H9 (cell line): Measurements from ENCODE around the gene AIMP2. TPM values are rescaled to one million over a fixed set of nuclear protein-coding genes. Genes with fewer than 3 reads are reported as not detected.
A peak's percentile ranks its signal among the peaks of the same experiment; 100 is the strongest.
"Not testable (repeated sequence)": the region's sequence is repeated elsewhere in the genome, so short reads cannot be mapped to it uniquely, and the experiment has no call there.

ENCODE experiments used
- DNase-seq: peaks from one replicate; pipeline ENCODE4 v3.0.0-alpha.2; 2017
- H2AFZ ChIP-seq: one replicate; pipeline ENCODE4 v1.6.1; 2013; ENCODE audit warnings: mild to moderate bottlenecking, low read length, control low read depth, moderate library complexity
- H2AK5ac ChIP-seq: 2 replicates; pipeline ENCODE4 v1.6.1; 2013; ENCODE audit warnings: low read length, control low read depth, mixed read lengths; ENCODE audit not compliant: insufficient read length
- H2BK120ac ChIP-seq: one replicate; pipeline ENCODE4 v1.6.1; 2013; ENCODE audit warnings: low read depth, mild to moderate bottlenecking, low read length, control low read depth, inconsistent platforms; ENCODE audit not compliant: poor library complexity, severe bottlenecking
- H2BK12ac ChIP-seq: 2 replicates; pipeline ENCODE4 v1.6.1; 2013; ENCODE audit warnings: low read length, control low read depth, mixed read lengths, low read depth; ENCODE audit not compliant: insufficient read length
- H2BK15ac ChIP-seq: 2 replicates; pipeline ENCODE4 v1.6.1; 2013; ENCODE audit warnings: low read depth, low read length, control low read depth
- H2BK20ac ChIP-seq: one replicate; pipeline ENCODE4 v1.6.1; 2013; ENCODE audit warnings: low read depth, mild to moderate bottlenecking, low read length, control low read depth, inconsistent platforms; ENCODE audit not compliant: poor library complexity, severe bottlenecking
- H2BK5ac ChIP-seq: 2 replicates; pipeline ENCODE4 v1.6.1; 2013; ENCODE audit warnings: low read length, control low read depth, mixed read lengths; ENCODE audit not compliant: insufficient read length
- H3K14ac ChIP-seq: 2 replicates; pipeline ENCODE4 v1.6.1; 2013; ENCODE audit warnings: low read length, control low read depth; ENCODE audit not compliant: insufficient read depth
- H3K18ac ChIP-seq: 2 replicates; pipeline ENCODE4 v1.6.1; 2013; ENCODE audit warnings: low read depth, mild to moderate bottlenecking, mixed read lengths, low read length, control low read depth; ENCODE audit not compliant: insufficient read length
- H3K23ac ChIP-seq: 2 replicates; pipeline ENCODE4 v1.6.1; 2013; ENCODE audit warnings: low read length, control low read depth, mixed read lengths, low read depth; ENCODE audit not compliant: insufficient read length
- H3K23me2 ChIP-seq: 2 replicates; pipeline ENCODE4 v1.6.1; 2013; ENCODE audit warnings: low read depth, mild to moderate bottlenecking, mixed read lengths, low read length, control low read depth; ENCODE audit not compliant: insufficient read length, poor library complexity, severe bottlenecking
- H3K27ac ChIP-seq: 2 replicates; pipeline ENCODE4 v1.5.1; 2013; ENCODE audit warnings: low read length, control low read depth, mixed read lengths, low read depth; ENCODE audit not compliant: insufficient read length
- H3K27me3 ChIP-seq: 2 replicates; pipeline ENCODE4 v1.6.1; 2013; ENCODE audit warnings: low read length, control low read depth, inconsistent platforms; ENCODE audit not compliant: insufficient read depth
- H3K4ac ChIP-seq: 2 replicates; pipeline ENCODE4 v1.6.1; 2013; ENCODE audit warnings: low read depth, mild to moderate bottlenecking, control low read depth, inconsistent platforms, low read length, moderate library complexity
- H3K4me1 ChIP-seq: 2 replicates; pipeline ENCODE4 v1.6.1; 2013; ENCODE audit warnings: low read length, control low read depth, inconsistent platforms; ENCODE audit not compliant: insufficient read depth
- H3K4me2 ChIP-seq: 2 replicates; pipeline ENCODE4 v1.6.1; 2013; ENCODE audit warnings: low read length, control low read depth, mixed read lengths; ENCODE audit not compliant: insufficient read length, insufficient read depth
- H3K56ac ChIP-seq: 2 replicates; pipeline ENCODE4 v1.6.1; 2013; ENCODE audit warnings: low read depth, mild to moderate bottlenecking, mixed read lengths, low read length, control low read depth; ENCODE audit not compliant: insufficient read length
- H3K79me1 ChIP-seq: 2 replicates; pipeline ENCODE4 v1.6.1; 2013; ENCODE audit warnings: low read depth, mild to moderate bottlenecking, moderate library complexity, low read length, control low read depth, inconsistent platforms; ENCODE audit not compliant: insufficient read depth, poor library complexity, severe bottlenecking
- H3K79me2 ChIP-seq: 2 replicates; pipeline ENCODE4 v1.6.1; 2013; ENCODE audit warnings: low read length, control low read depth, inconsistent platforms; ENCODE audit not compliant: insufficient read depth
- H3K9ac ChIP-seq: 2 replicates; pipeline ENCODE4 v1.6.1; 2013; ENCODE audit warnings: low read length, control low read depth, mixed read lengths; ENCODE audit not compliant: insufficient read length; ENCODE audit errors: extremely low read depth
- H3K9me3 ChIP-seq: one replicate; pipeline ENCODE4 v1.6.1; 2013; ENCODE audit warnings: low read depth, low read length, inconsistent platforms; ENCODE audit not compliant: control insufficient read depth
- H3T11ph ChIP-seq: one replicate; pipeline ENCODE4 v1.6.1; 2013; ENCODE audit warnings: mild to moderate bottlenecking, low read length, control low read depth, inconsistent platforms
- H4K20me1 ChIP-seq: one replicate; pipeline ENCODE4 v1.6.1; 2013; ENCODE audit not compliant: control insufficient read depth, insufficient read length, insufficient read depth
- H4K5ac ChIP-seq: 2 replicates; pipeline ENCODE4 v1.6.1; 2013; ENCODE audit warnings: low read depth, mild to moderate bottlenecking, mixed read lengths, low read length, control low read depth; ENCODE audit not compliant: insufficient read length
- H4K8ac ChIP-seq: replicated peaks from 2 replicates; pipeline ENCODE4 v1.6.1; 2013; ENCODE audit warnings: low read length, control low read depth, mixed read lengths, low read depth; ENCODE audit not compliant: insufficient read length
- H4K91ac ChIP-seq: 2 replicates; pipeline ENCODE4 v1.6.1; 2013; ENCODE audit warnings: low read depth, mild to moderate bottlenecking, moderate library complexity, mixed read lengths, low read length, control low read depth; ENCODE audit not compliant: insufficient read length
- H3K27ac Mint-ChIP-seq, 3 experiments: 2 replicates in 2 of 3; 3 replicates in 1 of 3; pipeline ENCODE4 v1.8.0; 2020 to 2021; ENCODE audit warnings: mixed read lengths in 3 of 3, mild to moderate bottlenecking in 1 of 3, moderate library complexity in 1 of 3
- H3K27me3 Mint-ChIP-seq: 2 replicates; pipeline ENCODE4 v1.8.0; 2021; ENCODE audit warnings: low read depth, mild to moderate bottlenecking, moderate library complexity, mixed read lengths
- H3K36me3 Mint-ChIP-seq, 3 experiments: 2 replicates in 2 of 3; 3 replicates in 1 of 3; pipeline ENCODE4 v1.8.0; 2020 to 2021; ENCODE audit warnings: low read depth in 3 of 3, mixed read lengths in 3 of 3; ENCODE audit not compliant: insufficient read depth in 1 of 3
- H3K4me1 Mint-ChIP-seq, 2 experiments: 2 replicates each; pipeline ENCODE4 v1.8.0; 2020; ENCODE audit warnings: mixed read lengths in 2 of 2
- H3K4me3 Mint-ChIP-seq, 2 experiments: 2 replicates in 1 of 2; 3 replicates in 1 of 2; pipeline ENCODE4 v1.8.0; 2020 to 2021; ENCODE audit warnings: mild to moderate bottlenecking in 2 of 2, mixed read lengths in 2 of 2, moderate library complexity in 1 of 2
- H3K9me3 Mint-ChIP-seq, 2 experiments: 2 replicates in 1 of 2; 3 replicates in 1 of 2; pipeline ENCODE4 v1.8.0; 2020; ENCODE audit warnings: mild to moderate bottlenecking in 2 of 2, mixed read lengths in 2 of 2, moderate library complexity in 1 of 2
- WGBS: extraction: QIAGEN DNeasy Blood & Tissue Kit; methylation state at CpG from one replicate; pipeline ENCODE4 v1.1.7; 2013; ENCODE audit warnings: missing lambda C conversion rate, low lambda C conversion rate, mixed read lengths; ENCODE audit not compliant: insufficient read length; ENCODE audit errors: extremely low coverage; 5-methylcytosine and 5-hydroxymethylcytosine counted together
- total RNA-seq: library from RNA; stranded (reverse); gene quantifications from 2 replicates; pipeline ENCODE4 v1.2.1, GENCODE V29; 2021

Gene AIMP2
- total RNA-seq, 1 experiment from 2014 or later: 78.2 TPM

DNA sequence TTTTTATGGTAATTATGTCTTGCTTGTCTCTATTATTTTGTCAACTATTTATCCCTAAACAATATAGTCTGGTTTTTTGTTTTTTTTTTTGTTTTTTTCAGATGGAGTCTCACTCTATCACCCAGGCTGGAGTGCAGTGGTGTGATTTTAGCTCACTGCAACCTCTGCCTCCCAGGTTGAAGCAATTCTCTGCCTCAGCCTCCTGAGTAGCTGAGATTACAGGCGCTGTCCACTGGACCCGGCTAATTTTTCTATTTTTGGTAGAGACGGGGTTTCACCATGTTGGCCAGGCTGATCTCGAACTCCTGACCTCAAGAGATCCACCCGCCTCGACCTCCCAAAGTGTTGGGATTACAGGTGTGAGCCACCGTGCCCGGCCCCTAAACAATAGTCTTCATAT, 1.3 kb downstream of the AIMP2 start:
- H3K4me1 Mint-ChIP-seq: peaks cover 9 to 22% of the 10 kb centered on the region in 2 experiments
- not testable (repeated sequence) for H2BK15ac ChIP-seq, H4K5ac ChIP-seq, H3K9me3 ChIP-seq, H3K9me3 Mint-ChIP-seq, H2BK120ac ChIP-seq, DNase-seq, H3K56ac ChIP-seq, H3K18ac ChIP-seq, H3K23me2 ChIP-seq, H3K79me2 ChIP-seq, H3K4ac ChIP-seq, H3K27ac ChIP-seq, H4K8ac ChIP-seq, H3K14ac ChIP-seq, H3K4me2 ChIP-seq, H4K20me1 ChIP-seq, H3K9ac ChIP-seq, H2AFZ ChIP-seq, H3K4me1 ChIP-seq, H3K27me3 ChIP-seq, H3K27me3 Mint-ChIP-seq, H2BK20ac ChIP-seq, H3K23ac ChIP-seq, H2AK5ac ChIP-seq, H4K91ac ChIP-seq, H2BK5ac ChIP-seq, H2BK12ac ChIP-seq, H3T11ph ChIP-seq
- H3K36me3 Mint-ChIP-seq: peaks cover 27 to 44% (median 36%) of the 10 kb centered on the region in 3 experiments
- H3K27ac Mint-ChIP-seq: peak overlapping the region; percentile 28 to 82 (median 76); a peak in 4 of 7 replicates
- H3K4me3 Mint-ChIP-seq: peak overlapping the region; percentile 86 to 92
- H3K79me1 ChIP-seq: peaks cover 11% of the 10 kb centered on the region
- no CpG with 5 or more reads among the region's 8 CpGs for WGBS
